Adipocyte (in vitro differentiated cells): Measurements from ENCODE around the gene DNAL4.

ENCODE experiments used
- DNase-seq: peaks from one replicate; pipeline ENCODE4 v3.0.0-alpha.2; 2015; ENCODE audit warnings: low read depth
- H3K27me3 ChIP-seq: replicated peaks from 2 replicates; pipeline ENCODE4 v1.7.0; 2013; ENCODE audit warnings: mild to moderate bottlenecking, low read length, moderate library complexity; ENCODE audit not compliant: control insufficient read depth, insufficient read depth
- H3K36me3 ChIP-seq: 2 replicates; pipeline ENCODE4 v1.7.0; 2013; ENCODE audit warnings: low read length, mild to moderate bottlenecking, moderate library complexity; ENCODE audit not compliant: control insufficient read depth, insufficient read depth, severe bottlenecking
- H3K4me1 ChIP-seq: 2 replicates; pipeline ENCODE4 v1.7.0; 2013; ENCODE audit warnings: mild to moderate bottlenecking, low read length, moderate library complexity; ENCODE audit not compliant: control insufficient read depth, insufficient read depth
- H3K4me3 ChIP-seq: 2 replicates; pipeline ENCODE4 v1.7.0; 2013; ENCODE audit warnings: mild to moderate bottlenecking, low read length, moderate library complexity
- H3K9ac ChIP-seq: 2 replicates; pipeline ENCODE4 v1.7.0; 2013; ENCODE audit warnings: mild to moderate bottlenecking, low read length, moderate library complexity
- H3K9me3 ChIP-seq: 2 replicates; pipeline ENCODE4 v1.7.0; 2013; ENCODE audit warnings: mild to moderate bottlenecking, low read length, moderate library complexity; ENCODE audit not compliant: control insufficient read depth

The DNAL4 gene

DNA sequence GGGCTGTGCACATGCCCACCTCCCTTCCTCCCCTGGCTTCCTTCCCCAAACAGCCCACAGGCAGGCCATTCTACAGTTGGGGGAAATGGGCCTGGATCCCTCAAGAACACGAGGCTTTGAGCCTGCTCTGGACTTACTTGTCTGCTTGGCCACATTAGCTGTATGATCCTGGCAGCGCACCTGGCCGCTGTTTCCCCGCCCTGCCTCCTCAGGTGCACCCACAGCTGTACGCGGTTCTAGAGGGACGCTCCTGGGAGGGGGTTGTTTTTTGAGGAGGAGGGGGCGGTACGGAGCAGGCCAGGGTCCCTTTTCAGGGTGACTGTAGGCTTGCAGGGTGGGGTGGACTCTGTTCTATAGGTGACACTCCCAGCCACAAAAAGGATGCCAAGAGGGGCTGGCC, 26.6 kb downstream of the DNAL4 start:
- Histone ChIP-seq H3K27me3 (no peaks in the 10 kb centered on the region), H3K9me3 (no peaks in the 10 kb centered on the region), H3K4me3 (no peak overlapping the region), H3K36me3 (no peaks in the 10 kb centered on the region), H3K4me1 (peaks cover 20% of the 10 kb centered on the region), H3K9ac (no peak overlapping the region)
- DNase-seq: no peak

DNA sequence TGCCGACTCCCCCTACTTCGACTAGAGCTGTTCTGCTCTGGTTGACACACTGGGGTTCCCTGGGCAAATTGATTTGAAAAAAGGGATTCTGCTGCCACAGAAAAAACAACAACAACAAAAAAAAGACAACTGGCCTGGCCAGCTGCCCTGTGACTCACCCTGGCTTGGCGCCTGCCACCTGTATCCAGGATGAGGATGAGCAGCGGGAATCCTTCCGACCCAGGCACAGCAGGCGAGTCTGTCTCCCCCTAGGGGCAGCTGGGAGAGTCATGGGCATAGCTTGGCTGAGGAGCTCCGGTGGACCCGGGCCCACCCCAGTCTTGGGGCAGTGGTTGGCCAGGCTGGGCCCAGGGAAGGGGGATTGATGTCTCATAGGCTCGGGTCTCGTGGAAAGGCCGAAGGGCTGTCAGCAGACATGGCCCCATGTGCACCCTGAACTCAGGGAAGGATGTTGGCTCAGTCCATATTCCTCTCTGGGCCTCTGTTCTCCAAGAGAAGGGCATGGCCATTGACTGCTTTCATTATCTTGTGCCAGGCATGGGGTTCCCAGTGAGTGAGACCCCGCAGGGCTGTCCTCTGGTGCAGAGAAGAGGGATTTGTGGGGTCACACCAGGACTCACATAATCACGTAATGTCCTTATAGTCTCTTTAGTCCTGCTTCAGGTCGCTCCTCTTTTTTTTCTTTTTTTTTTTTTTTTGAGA, 27.7 kb downstream of the DNAL4 start:
- Histone ChIP-seq H3K4me3 (no peak overlapping the region), H3K36me3 (no peaks in the 10 kb centered on the region), H3K9me3 (no peaks in the 10 kb centered on the region), H3K27me3 (no peaks in the 10 kb centered on the region), H3K9ac (no peak overlapping the region), H3K4me1 (peaks cover 15% of the 10 kb centered on the region)
- peak; percentile 71 for DNase-seq

DNA sequence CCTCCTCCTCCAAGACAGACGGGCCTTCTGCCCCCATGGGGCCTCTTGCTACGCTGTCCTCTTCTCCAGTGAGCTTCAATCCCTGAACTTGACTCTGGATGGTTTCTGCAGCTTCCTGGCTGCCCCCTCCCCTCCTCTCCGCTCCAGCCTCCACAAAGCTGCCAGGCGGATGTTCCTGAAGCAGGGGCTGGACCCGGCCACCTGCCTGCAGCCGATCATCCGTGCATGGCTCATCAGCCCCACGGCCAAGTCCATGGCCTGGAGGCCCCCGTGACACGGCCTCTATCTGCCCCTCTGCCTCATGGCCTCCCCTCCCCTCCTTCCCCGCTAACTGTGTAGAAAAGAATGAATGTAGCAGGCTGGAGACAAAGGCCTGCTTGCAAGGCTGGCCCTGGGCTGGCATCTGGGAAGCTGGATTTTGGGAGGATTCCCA, 31.4 kb downstream of the DNAL4 start:
- Histone ChIP-seq H3K4me1 (peaks cover 15% of the 10 kb centered on the region), H3K4me3 (no peak overlapping the region), H3K36me3 (no peaks in the 10 kb centered on the region), H3K9ac (no peak overlapping the region), H3K9me3 (no peaks in the 10 kb centered on the region), H3K27me3 (no peaks in the 10 kb centered on the region)
- no peak for DNase-seq

DNA sequence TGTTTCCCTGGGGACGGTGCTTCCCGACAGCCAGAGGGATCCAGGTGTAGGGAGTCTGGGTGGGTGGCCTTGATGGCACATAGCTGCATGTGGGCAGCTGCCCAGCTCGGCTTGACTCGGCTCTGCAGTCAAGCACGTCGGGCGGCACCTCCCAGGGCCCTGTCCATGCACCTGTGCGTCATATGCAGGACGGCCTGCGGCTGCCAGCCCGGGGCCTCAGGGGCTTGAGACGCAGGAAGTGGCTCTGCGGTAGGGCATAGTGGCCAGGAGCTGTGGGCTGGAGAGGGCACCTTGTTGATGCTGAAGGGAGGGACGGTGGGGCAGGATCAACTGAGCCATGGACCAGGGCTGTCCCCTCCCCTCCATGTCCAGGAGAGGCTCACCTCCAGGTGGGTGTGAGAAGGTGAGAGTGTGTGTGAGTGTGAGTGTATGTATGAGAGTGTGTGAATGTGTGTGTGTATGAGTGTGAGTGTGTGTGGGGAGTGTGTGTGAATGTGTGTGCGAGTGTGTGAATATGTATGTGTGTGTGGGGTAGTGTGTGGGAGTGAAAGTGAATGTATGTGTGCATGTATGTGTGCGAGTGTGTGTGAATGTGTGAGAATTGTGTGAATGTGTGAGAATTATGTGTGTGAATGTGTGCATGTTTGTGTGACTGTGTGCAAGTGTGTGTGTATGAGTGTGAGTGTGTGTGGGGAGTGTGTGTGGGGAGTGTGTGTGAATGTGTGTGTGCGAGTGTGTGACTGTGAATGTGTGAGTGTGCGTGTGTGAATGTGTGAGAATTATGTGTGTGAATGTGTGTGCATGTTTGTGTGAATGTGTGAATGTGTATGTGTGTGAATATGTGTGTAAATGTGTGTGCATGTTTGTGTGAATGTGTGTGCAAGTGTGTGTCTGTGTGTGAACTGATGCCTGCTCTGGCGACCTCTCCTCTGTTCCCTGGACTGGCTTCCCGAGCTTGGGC, 32.5 kb downstream of the DNAL4 start:
- Histone ChIP-seq H3K9me3 (no peaks in the 10 kb centered on the region), H3K36me3 (no peaks in the 10 kb centered on the region), H3K9ac (no peak overlapping the region), H3K4me1 (peaks cover 19% of the 10 kb centered on the region), H3K27me3 (no peaks in the 10 kb centered on the region), H3K4me3 (no peak overlapping the region)
- DNase-seq: no peak

DNA sequence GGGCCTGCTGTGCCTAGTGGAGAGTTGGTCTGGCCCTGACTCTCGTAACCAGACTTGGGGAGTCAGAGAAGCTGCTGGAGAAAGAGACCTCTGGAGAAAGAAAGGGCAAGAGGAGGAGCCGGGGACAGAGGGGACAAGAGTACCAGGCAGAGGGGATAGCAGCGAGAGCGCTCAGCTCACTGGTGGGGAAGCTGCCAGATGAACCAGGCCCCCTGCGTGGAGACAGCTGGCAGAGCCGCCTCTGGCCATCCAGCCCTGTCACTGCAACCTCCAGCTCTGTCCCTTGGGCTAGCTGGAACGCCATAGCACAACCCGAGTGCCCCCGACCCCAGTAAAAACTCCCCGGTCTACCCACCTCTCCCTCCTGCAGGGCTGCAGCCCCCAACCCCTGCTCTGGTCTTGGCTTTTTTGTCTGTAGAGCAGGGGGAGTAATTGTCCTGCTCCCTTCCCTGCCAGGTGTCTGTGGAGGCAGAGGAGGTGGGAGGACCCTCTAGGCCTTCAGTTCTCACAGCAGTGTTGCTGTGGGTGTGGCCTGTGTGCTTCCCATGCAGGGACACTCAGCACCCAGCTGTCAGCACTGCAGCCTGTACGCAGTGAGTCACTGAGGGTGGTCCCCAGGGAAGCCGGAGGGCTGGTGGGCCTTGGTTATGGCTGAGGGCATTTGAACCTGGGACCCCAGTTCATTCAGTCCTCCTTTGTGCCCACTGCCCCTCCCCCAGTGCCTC, 33.3 kb downstream of the DNAL4 start:
- DNase-seq: no peak
- no peaks in the 10 kb centered on the region for H3K36me3 ChIP-seq

DNA sequence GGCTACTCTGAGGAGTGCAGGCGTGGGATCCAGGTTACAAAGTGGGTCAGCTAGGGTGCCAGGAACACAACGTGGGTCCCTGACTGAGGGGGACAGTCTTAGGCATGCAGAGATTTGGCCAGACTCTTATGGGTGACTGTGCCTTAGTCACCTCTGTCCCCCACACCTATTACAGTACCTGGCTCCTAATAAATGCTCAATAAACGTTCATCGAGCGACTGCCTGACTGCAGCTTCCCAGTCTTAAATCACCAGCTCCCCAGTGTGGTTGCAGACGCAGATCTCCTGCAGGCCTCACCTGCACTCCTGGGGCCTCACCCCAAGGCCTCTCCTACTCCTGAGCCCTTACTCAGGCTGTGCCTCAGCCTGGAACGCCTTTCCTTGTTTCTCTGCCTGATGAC, 34.9 kb downstream of the DNAL4 start:
- no peak for DNase-seq
- H3K4me3 ChIP-seq: no peak overlapping the region

More for the DNA sequence above, 33.3 kb downstream of the DNAL4 start:
- H3K9me3 ChIP-seq: no peaks in the 10 kb centered on the region
- H3K9ac ChIP-seq: no peak overlapping the region
- H3K27me3 ChIP-seq: no peaks in the 10 kb centered on the region
- H3K4me3 ChIP-seq: no peak overlapping the region
- peaks cover 20% of the 10 kb centered on the region for H3K4me1 ChIP-seq

DNA sequence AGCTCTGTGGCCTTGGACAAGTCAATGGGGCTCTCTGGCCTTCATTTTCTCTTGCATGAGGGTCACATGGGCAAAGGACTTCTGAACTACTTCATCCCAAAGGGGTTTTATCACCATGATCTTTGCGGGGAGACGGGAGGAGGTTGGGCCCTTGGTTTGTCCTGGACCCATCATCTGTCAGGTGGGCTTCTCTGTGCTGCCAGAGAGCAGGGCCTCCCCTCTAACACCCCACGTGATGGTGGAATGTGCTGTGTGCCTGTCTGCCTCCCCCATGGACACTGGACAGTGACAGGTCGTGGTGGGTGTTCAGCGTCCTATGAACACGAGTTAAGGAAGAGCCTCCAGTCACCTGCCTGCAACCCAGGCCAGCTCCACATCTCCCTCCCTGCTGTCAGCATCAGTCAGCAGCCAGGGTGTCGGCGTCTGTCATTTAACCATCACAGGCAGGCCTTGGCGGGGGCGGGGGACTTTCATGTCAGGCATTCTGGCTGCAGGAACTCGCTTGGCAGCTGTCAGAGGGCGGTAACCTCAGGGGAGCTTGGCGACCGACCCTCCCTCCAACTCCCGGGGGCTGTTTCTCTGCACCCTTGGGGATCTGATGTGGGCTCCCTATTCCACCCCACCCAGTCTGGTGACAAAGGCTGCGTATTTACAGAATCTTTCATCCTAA, 35.5 kb downstream of the DNAL4 start:
- no peak overlapping the region for H3K4me3 ChIP-seq
- H3K27me3 ChIP-seq: no peaks in the 10 kb centered on the region
- peaks cover 24% of the 10 kb centered on the region for H3K4me1 ChIP-seq
- no peak for DNase-seq
- no peaks in the 10 kb centered on the region for H3K36me3 ChIP-seq
- H3K9ac ChIP-seq: no peak overlapping the region
- H3K9me3 ChIP-seq: no peaks in the 10 kb centered on the region

More for the DNA sequence above, 34.9 kb downstream of the DNAL4 start:
- Histone ChIP-seq H3K4me1 (peaks cover 21% of the 10 kb centered on the region), H3K9me3 (no peaks in the 10 kb centered on the region), H3K36me3 (no peaks in the 10 kb centered on the region), H3K27me3 (no peaks in the 10 kb centered on the region), H3K9ac (no peak overlapping the region)

DNA sequence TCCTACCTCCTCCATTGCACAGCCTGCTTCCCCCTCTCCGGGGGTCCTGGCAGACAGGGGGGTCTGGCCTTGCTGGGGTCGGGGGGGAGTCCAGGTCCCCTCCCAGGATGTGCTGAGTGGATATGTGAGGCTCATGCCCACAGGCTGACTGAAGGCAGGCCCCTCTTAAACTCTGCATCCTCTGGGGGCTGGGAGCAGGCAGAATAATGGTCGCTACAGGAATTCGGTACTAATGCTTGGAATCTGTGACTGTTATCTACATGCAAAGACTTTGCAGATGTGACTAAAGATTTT, 36.5 kb downstream of the DNAL4 start:
- DNase-seq: no peak
- peaks cover 19% of the 10 kb centered on the region for H3K4me1 ChIP-seq
- H3K9me3 ChIP-seq: no peaks in the 10 kb centered on the region
- H3K9ac ChIP-seq: no peak overlapping the region
- no peak overlapping the region for H3K4me3 ChIP-seq
- peaks cover 6% of the 10 kb centered on the region for H3K36me3 ChIP-seq
- H3K27me3 ChIP-seq: no peaks in the 10 kb centered on the region

DNA sequence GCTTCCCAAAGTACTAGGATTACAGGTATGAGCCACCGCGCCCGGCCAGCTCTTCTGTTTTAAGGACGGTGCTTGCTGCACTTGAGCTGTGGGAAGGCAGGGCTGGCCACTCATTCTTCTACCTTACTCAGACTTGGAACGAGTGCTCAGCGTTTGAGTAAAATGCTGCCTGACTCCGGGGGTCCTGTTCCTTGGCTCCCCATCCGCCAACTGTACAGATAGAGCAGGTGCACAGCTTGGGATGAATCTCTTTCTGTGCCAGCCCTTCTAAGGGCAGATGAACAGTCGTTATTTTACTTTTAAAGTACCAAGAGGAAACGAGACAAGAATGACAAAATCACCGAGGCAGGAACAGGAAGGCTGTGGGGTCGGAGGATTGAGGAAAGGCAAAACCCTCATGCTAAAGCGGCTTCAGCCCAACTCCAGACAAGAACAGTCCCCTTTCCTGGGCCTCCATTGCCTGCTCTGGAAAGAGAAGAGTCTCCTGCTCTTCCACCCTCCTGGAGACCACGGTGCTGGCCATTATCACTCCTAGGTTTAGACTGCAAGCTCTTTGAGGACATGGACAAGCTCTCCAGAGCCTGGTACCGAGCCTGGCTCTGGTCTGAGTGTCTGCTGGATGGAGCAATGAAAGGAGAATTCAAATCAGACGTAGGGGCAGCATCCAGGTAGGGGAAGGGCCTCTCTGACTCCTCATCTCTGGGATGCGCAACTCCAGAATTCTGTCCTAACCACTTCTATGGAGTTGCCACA, 37.1 kb downstream of the DNAL4 start:
- Histone ChIP-seq H3K27me3 (no peaks in the 10 kb centered on the region), H3K9ac (peak overlapping the region; percentile 97), H3K4me1 (peaks cover 18% of the 10 kb centered on the region), H3K4me3 (peak overlapping the region; percentile 89), H3K9me3 (no peaks in the 10 kb centered on the region), H3K36me3 (peaks cover 12% of the 10 kb centered on the region)
- no peak for DNase-seq

DNA sequence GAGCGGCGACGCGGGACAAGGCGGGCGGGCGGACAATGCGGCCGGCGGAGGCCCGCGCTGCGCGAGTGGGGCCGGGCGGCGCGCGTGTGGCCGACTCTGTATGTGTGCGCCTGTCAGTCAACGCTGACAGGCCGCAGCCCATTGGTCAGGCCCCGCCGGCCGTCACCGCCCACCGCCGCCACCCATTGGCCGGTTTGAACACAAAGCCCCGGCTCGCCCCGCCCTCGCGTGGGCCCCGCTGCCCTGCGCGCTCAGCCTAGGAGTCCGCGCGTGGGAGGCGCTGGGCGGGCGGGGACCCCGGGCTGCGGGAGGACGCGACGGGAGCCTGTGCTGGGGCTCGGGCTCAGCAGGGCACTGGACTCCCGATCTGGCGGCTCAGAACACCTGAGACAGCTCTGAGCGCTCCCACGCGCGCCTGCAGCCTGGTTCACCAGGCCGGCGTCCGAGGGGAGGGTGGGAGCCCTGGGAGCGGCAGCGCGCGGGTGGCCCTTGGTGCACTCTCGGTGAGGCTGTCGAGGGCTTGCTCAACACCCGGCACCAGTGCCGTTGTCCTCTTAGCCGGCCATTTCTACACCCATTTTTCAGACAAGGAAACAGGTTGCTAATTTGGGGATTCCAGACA, 37.9 kb downstream of the DNAL4 start, which contains the start of gene SUN2:
SUN2 (minus strand) TSS at position 88 of the 622 bp plus-strand sequence. CDS start 3,370 bp downstream, outside the sequence.
- peaks cover 18% of the 10 kb centered on the region for H3K4me1 ChIP-seq

More for the DNA sequence above, 37.9 kb downstream of the DNAL4 start, which contains the start of gene SUN2:
- peak; percentile 97 for DNase-seq
- Histone ChIP-seq H3K9me3 (no peaks in the 10 kb centered on the region), H3K27me3 (no peaks in the 10 kb centered on the region), H3K9ac (peak within 1 kb of the TSS; percentile 97), H3K4me3 (peak within 1 kb of the TSS; percentile 89), H3K36me3 (peaks cover 20% of the 10 kb centered on the region)
